ENCODE data around the gene DPH1.

Gene DPH1

GRCh38 chr17:2060385-2060658 lies 30.4 kb downstream of the DPH1 start:
- no peak for DNase-seq

GRCh38 chr17:2060681-2061440 lies 30.9 kb downstream of the DPH1 start:
- DNase-seq: no peak

GRCh38 chr17:2061441-2061958 lies 31.5 kb downstream of the DPH1 start:
- no peak for DNase-seq

GRCh38 chr17:2062571-2063183 lies 32.7 kb downstream of the DPH1 start:
- DNase-seq: no peak

GRCh38 chr17:2063261-2064146 lies 33.6 kb downstream of the DPH1 start:
- no peak for DNase-seq

GRCh38 chr17:2064147-2064489 lies 34.2 kb downstream of the DPH1 start:
- no peak for DNase-seq

GRCh38 chr17:2064520-2064971 lies 34.6 kb downstream of the DPH1 start:
- no peak for DNase-seq

- DNase-seq: no peak
Observed at GRCh38 chr17:2064980-2065785, 35.2 kb downstream of the DPH1 start.

GRCh38 chr17:2065949-2066400 lies 36.0 kb downstream of the DPH1 start:
- no peak for DNase-seq

- no peak for DNase-seq
Observed at GRCh38 chr17:2067048-2067561, 37.2 kb downstream of the DPH1 start.

- no peak for DNase-seq
Observed at GRCh38 chr17:2067608-2068024, 37.7 kb downstream of the DPH1 start.

GRCh38 chr17:2068031-2068518 lies 38.1 kb downstream of the DPH1 start:
- peak in 1 of 51 donors; percentile 33 for DNase-seq

GRCh38 chr17:2068519-2069051 lies 38.6 kb downstream of the DPH1 start:
- DNase-seq: peak in 1 of 51 donors; percentile 33

- DNase-seq: no peak
Observed at GRCh38 chr17:2070241-2071023, 40.5 kb downstream of the DPH1 start.

- no peak for DNase-seq
Observed at GRCh38 chr17:2071024-2071385, 41.1 kb downstream of the DPH1 start.

GRCh38 chr17:2071455-2072281 lies 41.7 kb downstream of the DPH1 start:
- DNase-seq: no peak

- no peak for DNase-seq
Observed at GRCh38 chr17:2074919-2075318, 45.0 kb downstream of the DPH1 start.

- no peak for DNase-seq
Observed at GRCh38 chr17:2075336-2076086, 45.6 kb downstream of the DPH1 start.
